ENCODE data around the gene ZBTB32. TPM values are rescaled to one million over a fixed set of nuclear protein-coding genes. Genes with fewer than 3 reads are reported as not detected.
A peak's percentile ranks its signal among the peaks of the same experiment; 100 is the strongest.

Gene ZBTB32
- total and polyA plus RNA-seq, 4 donors = 0.47 TPM; not detected in 3

DNA sequence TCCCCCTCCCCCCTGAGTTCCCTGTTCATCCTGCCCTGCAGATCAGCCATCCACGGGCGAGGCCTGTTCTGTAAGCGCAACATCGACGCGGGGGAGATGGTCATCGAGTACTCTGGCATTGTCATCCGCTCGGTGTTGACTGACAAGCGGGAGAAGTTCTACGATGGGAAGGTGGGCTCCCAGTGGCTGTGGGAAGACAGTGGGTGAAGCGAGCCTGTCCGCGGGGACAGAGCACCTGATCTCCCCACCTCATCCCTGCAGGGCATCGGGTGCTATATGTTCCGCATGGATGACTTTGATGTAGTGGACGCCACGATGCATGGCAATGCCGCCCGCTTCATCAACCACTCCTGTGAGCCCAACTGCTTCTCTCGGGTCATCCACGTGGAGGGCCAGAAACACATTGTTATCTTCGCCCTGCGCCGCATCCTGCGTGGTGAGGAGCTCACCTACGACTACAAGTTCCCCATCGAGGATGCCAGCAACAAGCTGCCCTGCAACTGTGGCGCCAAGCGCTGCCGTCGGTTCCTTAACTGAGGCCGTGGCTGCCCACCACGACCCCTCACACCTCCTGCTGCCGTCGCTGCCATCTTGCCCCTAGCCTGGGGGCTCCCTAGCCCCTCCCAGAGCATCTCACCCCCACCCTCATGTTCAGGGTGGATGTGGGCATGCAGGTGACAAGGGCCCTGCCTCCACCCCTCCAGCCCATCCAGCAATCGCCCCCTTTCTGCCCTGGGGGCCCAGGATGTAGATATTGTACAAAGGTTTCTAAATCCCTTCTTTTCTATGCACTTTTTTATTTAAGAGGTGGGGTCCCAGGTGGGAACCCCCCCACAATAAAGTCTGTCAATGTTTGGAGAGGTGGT lies 33.9 kb downstream of the ZBTB32 start:
- H3K4me1 ChIP-seq (ENCODE audit: control insufficient read depth in 4 of 4, insufficient read depth in 4 of 4, low read length in 3 of 4) = peaks cover 5 to 35% (median 11%) of the 10 kb centered on the region in 4 donors
- no peaks in the 10 kb centered on the region for H3K9me3 ChIP-seq (ENCODE audit: control insufficient read depth in 4 of 4, low read length in 3 of 4)
- 95% methylated on average over 37 of the region's 37 CpGs for WGBS
- no peak for DNase-seq (ENCODE audit: low spot score)
- TF ChIP-seq FOXA2 (IDR thresholded peaks at IDR 0.05) (no peak), REST (IDR thresholded peaks at IDR 0.05) (no peak)
- H3K4me3 ChIP-seq (ENCODE audit: low read depth in 1 of 3, low read length in 3 of 3) = no peak overlapping the region
- H3K27ac ChIP-seq (ENCODE audit: low read depth in 1 of 2, low read length in 2 of 2) = no peak overlapping the region
- no peak overlapping the region for H3K9ac ChIP-seq (ENCODE audit: low read depth in 1 of 2, low read length in 2 of 2)
- H3K36me3 ChIP-seq (ENCODE audit: control insufficient read depth in 4 of 4, insufficient read depth in 3 of 4, low read depth in 1 of 4, low read length in 3 of 4) = peaks cover 11 to 53% (median 20%) of the 10 kb centered on the region in 4 donors
- no peaks in the 10 kb centered on the region for H3K27me3 ChIP-seq (ENCODE audit: control insufficient read depth in 4 of 4, insufficient read depth in 4 of 4, low read length in 3 of 4)

DNA sequence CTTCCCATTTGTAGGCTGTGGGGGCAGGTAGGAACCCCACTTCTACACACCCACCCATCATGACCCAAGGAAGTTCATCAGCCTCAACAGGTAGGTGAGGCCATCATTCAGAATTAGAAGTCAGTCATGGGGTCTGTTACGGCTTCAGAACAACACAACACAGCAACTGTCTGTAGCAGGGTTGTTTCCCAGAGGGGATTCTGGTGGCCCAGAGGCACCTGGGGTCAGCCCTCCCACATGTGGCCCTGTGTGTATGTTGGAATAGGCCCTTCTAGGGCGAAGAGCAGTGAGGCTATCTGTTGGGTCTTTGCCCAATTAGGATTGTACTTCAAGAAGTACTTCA lies 34.5 kb downstream of the ZBTB32 start:
- H3K9ac ChIP-seq (ENCODE audit: low read depth in 1 of 2, low read length in 2 of 2) = no peak overlapping the region
- H3K4me1 ChIP-seq (ENCODE audit: control insufficient read depth in 4 of 4, insufficient read depth in 4 of 4, low read length in 3 of 4) = peaks cover 6 to 38% (median 11%) of the 10 kb centered on the region in 4 donors
- H3K27ac ChIP-seq (ENCODE audit: low read depth in 1 of 2, low read length in 2 of 2) = peak overlapping the region in 1 of 2 donors; percentile 78
- H3K36me3 ChIP-seq (ENCODE audit: control insufficient read depth in 4 of 4, insufficient read depth in 3 of 4, low read depth in 1 of 4, low read length in 3 of 4) = peaks cover 11 to 47% (median 18%) of the 10 kb centered on the region in 4 donors
- no peak for TF ChIP-seq HNF4A (conservative IDR thresholded peaks at IDR 0.05)
- TF ChIP-seq RXRA (IDR thresholded peaks at IDR 0.05) = peak in 1 of 2 donors; percentile 14
- no peaks in the 10 kb centered on the region for H3K9me3 ChIP-seq (ENCODE audit: control insufficient read depth in 4 of 4, low read length in 3 of 4)
- WGBS = 90% methylated on average over 2 of the region's 2 CpGs
- no peak for DNase-seq (ENCODE audit: low spot score)
- H3K27me3 ChIP-seq (ENCODE audit: control insufficient read depth in 4 of 4, insufficient read depth in 4 of 4, low read length in 3 of 4) = no peaks in the 10 kb centered on the region
- H3K4me3 ChIP-seq (ENCODE audit: low read depth in 1 of 3, low read length in 3 of 3) = no peak overlapping the region

DNA sequence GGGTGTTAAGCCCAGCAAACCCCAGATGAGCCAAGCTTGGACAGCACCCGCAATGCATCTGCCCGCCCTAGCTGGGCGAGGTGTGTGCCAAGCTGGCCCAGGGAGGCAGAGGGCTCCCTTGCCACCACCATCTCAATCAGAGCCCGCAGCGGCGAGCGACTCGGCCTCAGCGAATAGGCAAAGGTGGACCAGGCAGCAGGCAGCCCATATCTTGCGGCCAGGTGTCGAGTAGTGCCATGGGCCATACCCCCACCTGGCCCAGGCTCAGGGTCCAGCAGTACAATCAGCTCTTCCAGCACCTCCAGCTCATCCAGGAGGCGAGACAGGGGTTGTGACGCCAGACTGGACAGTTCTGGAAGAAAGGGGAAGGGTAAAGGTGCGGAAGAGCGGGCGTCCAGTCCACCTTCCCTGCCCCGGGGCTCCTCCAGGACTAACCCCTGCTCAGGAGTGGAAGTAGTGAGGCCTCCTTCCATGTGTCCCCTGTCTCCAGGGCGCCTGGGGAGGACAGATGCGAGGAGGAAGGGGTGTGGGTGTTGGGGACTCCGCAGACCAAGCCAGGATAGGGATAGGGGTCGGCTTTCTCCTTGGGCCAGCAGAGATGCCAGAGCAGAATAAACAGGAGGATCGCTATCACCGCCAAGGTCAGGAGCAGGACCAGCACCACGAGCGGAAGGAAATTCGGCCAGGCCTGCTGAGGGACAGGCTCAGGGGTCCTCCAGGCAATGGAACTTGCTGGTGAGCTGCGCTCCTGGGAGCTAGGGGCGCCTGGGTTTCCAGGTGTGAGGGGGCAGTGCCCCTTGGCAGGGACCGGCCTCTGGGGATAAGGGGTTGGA lies 35.1 kb downstream of the ZBTB32 start:
- Histone ChIP-seq H3K9me3 (ENCODE audit: control insufficient read depth in 4 of 4, low read length in 3 of 4) (no peaks in the 10 kb centered on the region), H3K27me3 (ENCODE audit: control insufficient read depth in 4 of 4, insufficient read depth in 4 of 4, low read length in 3 of 4) (no peaks in the 10 kb centered on the region), H3K4me3 (ENCODE audit: low read depth in 1 of 3, low read length in 3 of 3) (peak overlapping the region; percentile 55 to 73 (median 60)), H3K36me3 (ENCODE audit: control insufficient read depth in 4 of 4, insufficient read depth in 3 of 4, low read depth in 1 of 4, low read length in 3 of 4) (peaks cover 11 to 41% (median 12%) of the 10 kb centered on the region in 4 donors), H3K4me1 (ENCODE audit: control insufficient read depth in 4 of 4, insufficient read depth in 4 of 4, low read length in 3 of 4) (peaks cover 12 to 45% (median 17%) of the 10 kb centered on the region in 4 donors), H3K9ac (ENCODE audit: low read depth in 1 of 2, low read length in 2 of 2) (peak overlapping the region in 1 of 2 donors; percentile 15), H3K27ac (ENCODE audit: low read depth in 1 of 2, low read length in 2 of 2) (peak overlapping the region; percentile 78 to 82)
- no peak for TF ChIP-seq RAD21 (IDR thresholded peaks at IDR 0.05)
- TF ChIP-seq JUND (IDR thresholded peaks at IDR 0.05) = no peak
- no peak for TF ChIP-seq EGR1 (IDR thresholded peaks at IDR 0.05; ENCODE audit: low read depth in 2 of 2)
- TF ChIP-seq TAF1 (conservative IDR thresholded peaks at IDR 0.05) = no peak
- TF ChIP-seq GABPA (IDR thresholded peaks at IDR 0.05 in 1 of 2, conservative IDR thresholded peaks at IDR 0.05 in 1 of 2) = no peak
- TF ChIP-seq YY1 (IDR thresholded peaks at IDR 0.05) = no peak
- TF ChIP-seq HNF4A (conservative IDR thresholded peaks at IDR 0.05) = no peak
- TF ChIP-seq FOXA2 (IDR thresholded peaks at IDR 0.05) = no peak
- TF ChIP-seq HNF4G (IDR thresholded peaks at IDR 0.05) = no peak
- no peak for TF ChIP-seq ZBTB33 (IDR thresholded peaks at IDR 0.05)
- TF ChIP-seq RXRA (IDR thresholded peaks at IDR 0.05) = no peak
- no peak for TF ChIP-seq FOXA1 (IDR thresholded peaks at IDR 0.05)
- TF ChIP-seq, protein P1, sequence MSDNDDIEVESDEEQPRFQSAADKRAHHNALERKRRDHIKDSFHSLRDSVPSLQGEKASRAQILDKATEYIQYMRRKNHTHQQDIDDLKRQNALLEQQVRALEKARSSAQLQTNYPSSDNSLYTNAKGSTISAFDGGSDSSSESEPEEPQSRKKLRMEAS (IDR thresholded peaks at IDR 0.05) = no peak
- no peak for TF ChIP-seq REST (IDR thresholded peaks at IDR 0.05)
- TF ChIP-seq, protein P2, sequence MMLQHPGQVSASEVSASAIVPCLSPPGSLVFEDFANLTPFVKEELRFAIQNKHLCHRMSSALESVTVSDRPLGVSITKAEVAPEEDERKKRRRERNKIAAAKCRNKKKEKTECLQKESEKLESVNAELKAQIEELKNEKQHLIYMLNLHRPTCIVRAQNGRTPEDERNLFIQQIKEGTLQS (IDR thresholded peaks at IDR 0.05) = no peak
- 77% methylated on average over 29 of the region's 29 CpGs for WGBS
- DNase-seq (ENCODE audit: low spot score) = no peak
